Heart right ventricle (tissue), 16 donors: Measurements from ENCODE around the gene OPRM1. TPM values are rescaled to one million over a fixed set of nuclear protein-coding genes. Genes with fewer than 3 reads are reported as not detected.
A peak's percentile ranks its signal among the peaks of the same experiment; 100 is the strongest.

Experiments
- ATAC-seq, 8 donors: fragments of 200-7000 bp; cut with Tn5 transposase; one replicate each; pipeline ENCODE4 v1.9.1; 2020; ENCODE audit warnings: mild to moderate bottlenecking in 8 of 8, moderate library complexity in 8 of 8, moderate number of reproducible peaks in 1 of 8
- DNase-seq, 2 donors: peaks; one replicate each; pipeline ENCODE4 v3.0.0-alpha.2; 2020
- H3K27ac ChIP-seq, 10 donors: fragments of 200-600 bp; sonication (generic) in 2 of 10; one replicate each; pipeline versions ENCODE4 v1.5.0 to v1.8.0; 2020 to 2022; ENCODE audit warnings: mild to moderate bottlenecking in 3 of 10
- H3K27me3 ChIP-seq, 7 donors: fragments of 200-600 bp; one replicate each; pipeline ENCODE4 v1.8.0; 2021 to 2022; ENCODE audit warnings: mild to moderate bottlenecking in 2 of 7
- H3K36me3 ChIP-seq, 9 donors: fragments of 200-600 bp; sonication (generic) in 1 of 9; one replicate each; pipeline versions ENCODE4 v1.5.0 to v1.8.0; 2020 to 2022; ENCODE audit warnings: mild to moderate bottlenecking in 2 of 9
- H3K4me1 ChIP-seq, 9 donors: fragments of 200-600 bp; sonication (generic) in 1 of 9; one replicate each; pipeline versions ENCODE4 v1.5.0 to v1.8.0; 2020 to 2022; ENCODE audit warnings: mild to moderate bottlenecking in 4 of 9
- H3K4me3 ChIP-seq, 10 donors: fragments of 200-600 bp; sonication (generic) in 2 of 10; one replicate each; pipeline versions ENCODE4 v1.5.0 to v1.8.0; 2020 to 2022; ENCODE audit warnings: mild to moderate bottlenecking in 7 of 10, moderate library complexity in 2 of 10
- H3K9me3 ChIP-seq, 11 donors: fragments of 200-600 bp in 10 of 11; sonication (generic) in 2 of 11; one replicate each; pipeline versions ENCODE4 v1.5.0 to v1.8.0; 2013 to 2022; ENCODE audit warnings: mild to moderate bottlenecking in 2 of 11, control low read depth in 1 of 11, moderate library complexity in 1 of 11
- CTCF ChIP-seq, 9 donors: fragments of 200-600 bp; sonication (generic) in 2 of 9; IDR thresholded peaks; one replicate each; pipeline versions ENCODE4 v1.5.0 to v1.8.0; 2021 to 2022; ENCODE audit warnings: antibody characterized with exemption in 9 of 9, mild to moderate bottlenecking in 5 of 9, moderate library complexity in 1 of 9
- WGBS, 2 donors: extraction: QIAGEN DNeasy Blood & Tissue Kit; methylation state at CpG; one replicate each; pipeline ENCODE4 v1.1.7; 2013; ENCODE audit warnings: inconsistent platforms in 1 of 2; 5-methylcytosine and 5-hydroxymethylcytosine counted together
- intact Hi-C, 10 donors: fragments of 100-400 bp; cut with DNase I; formaldehyde crosslinking; loops; one replicate each; pipeline versions ENCODE4 v1.11.1 to v1.14.2; 2022
- polyA plus RNA-seq, 2 donors: library from polyadenylated mRNA; stranded (reverse); fragments of 200-250 nt; gene quantifications; one replicate each; pipeline ENCODE4 v1.2.3, GENCODE V29; 2013
- total RNA-seq, 10 donors: library from RNA; stranded (reverse); fragmentation: NEBNext Ultra II Directional in 3 of 10; extraction: Animal tissue kit (Norgen Biotek cat#: 25700) in 3 of 10; gene quantifications; one replicate each; pipeline versions ENCODE4 v1.2.1 to v1.2.4, GENCODE V29; 2021 to 2023
- donor health status: Arrhythmogenic right ventricular cardiomyopathy.
- donor health status: ischemic (EF 13 %, LVEDD 7.1; RV severe dilation, severe dysfunction).
- donor health status: healthy with polysubstance abuse.
- donor health status: DM: no; HTN: yes; CAD: no.
- donor health status: DM: no; HTN: no; CAD: no.
- donor health status: ischemic (EF 25% LVEDD 6.9; RV normal size, moderate dysfunction).
- donor health status: ischemic (EF 25% LVEDD 5.7; RV mildly dilated, moderate dysfunction).
- donor health status: healthy.
- donor health status: DM: yes; HTN: yes; CAD: no.
- donor health status: Ischemic cardiomyopathy.
- donor health status: ischemic (EF 35%, LVEDD 5.7; RV mildly dilated, moderate dysfunction).
- donor health status: nonischemic (EF 11% LVEDD 7.7; RV severe dilation, severe dysfunction).
- donor health status: DM: yes; HTN: yes; CAD: no.
- donor health status: PGD.
- donor health status: ischemic (EF 29% LVEDD 5.4; RV normal size, mild dysfunction).
- donor health status: nonischemic (EF 23%, LVEDD 6.1; RV moderate dilation, normal function).

OPRM1 gene
- total and polyA plus RNA-seq, 12 donors: not detected

- intact Hi-C loops: no loop called here
- DNase-seq (no peak), ATAC-seq (no peak)
- H3K27ac ChIP-seq: no peak overlapping the region
- H3K36me3 ChIP-seq: peaks cover 0 to 6% (median 0%) of the 10 kb centered on the region in 9 donors
- 64 to 76% methylated on average over 3 of the region's 3 CpGs for WGBS, 2 donors
- no peaks in the 10 kb centered on the region for H3K9me3 ChIP-seq
- no peak overlapping the region for H3K4me3 ChIP-seq
- no peaks in the 10 kb centered on the region for H3K4me1 ChIP-seq
- no peaks in the 10 kb centered on the region for H3K27me3 ChIP-seq
- TF ChIP-seq CTCF (IDR thresholded peaks at IDR 0.05): no peak
Measured at GRCh38 chr6:154209555-154209954, 170.5 kb downstream of the OPRM1 start.

- no peak for ATAC-seq
- DNase-seq: no peak
- Histone ChIP-seq H3K27me3 (no peaks in the 10 kb centered on the region), H3K4me3 (no peak overlapping the region), H3K9me3 (no peaks in the 10 kb centered on the region), H3K27ac (no peak overlapping the region), H3K36me3 (peaks cover 0 to 6% (median 0%) of the 10 kb centered on the region in 9 donors), H3K4me1 (no peaks in the 10 kb centered on the region)
- intact Hi-C loops: no loop called here
- TF ChIP-seq CTCF (IDR thresholded peaks at IDR 0.05): no peak
Measured at GRCh38 chr6:154210678-154211077, 171.6 kb downstream of the OPRM1 start.

GRCh38 chr6:154213782-154214181, 174.7 kb downstream of the OPRM1 start:
- DNase-seq: no peak
- H3K27me3 ChIP-seq: no peaks in the 10 kb centered on the region
- no peaks in the 10 kb centered on the region for H3K9me3 ChIP-seq
- H3K27ac ChIP-seq: no peak overlapping the region
- H3K4me1 ChIP-seq: peaks cover 0 to 5% (median 0%) of the 10 kb centered on the region in 9 donors
- TF ChIP-seq CTCF (IDR thresholded peaks at IDR 0.05): no peak
- 44 to 54% methylated on average over 3 of the region's 3 CpGs for WGBS, 2 donors
- ATAC-seq: no peak
- peaks cover 0 to 5% (median 0%) of the 10 kb centered on the region in 9 donors for H3K36me3 ChIP-seq
- no peak overlapping the region for H3K4me3 ChIP-seq
- intact Hi-C loops: no loop called here

- no peaks in the 10 kb centered on the region for H3K27me3 ChIP-seq
- no peaks in the 10 kb centered on the region for H3K9me3 ChIP-seq
- 62 to 64% methylated on average over 6 of the region's 6 CpGs for WGBS, 2 donors
- DNase-seq (no peak), ATAC-seq (no peak)
- peaks cover 0 to 23% (median 0%) of the 10 kb centered on the region in 9 donors for H3K36me3 ChIP-seq
- TF ChIP-seq CTCF (IDR thresholded peaks at IDR 0.05): no peak
- H3K27ac ChIP-seq: peak overlapping the region in 1 of 10 donors; percentile 31
- H3K4me3 ChIP-seq: no peak overlapping the region
- H3K4me1 ChIP-seq: peaks cover 0 to 5% (median 0%) of the 10 kb centered on the region in 9 donors
- intact Hi-C loops: no loop called here
Measured at GRCh38 chr6:154218301-154218700, 179.3 kb downstream of the OPRM1 start.
